Keratinocyte (primary cell): ENCODE data around the gene ARL15.

ENCODE experiments used
- EZH2 ChIP-seq: IDR thresholded peaks from one replicate; pipeline ENCODE4 v1.6.1; 2012; ENCODE audit warnings: inconsistent platforms, mild to moderate bottlenecking, low read length, moderate library complexity
- TF ChIP-seq, protein P1 (sequence below), 3 experiments: IDR thresholded peaks in 1 of 3; conservative IDR thresholded peaks in 1 of 3; optimal IDR thresholded peaks in 1 of 3; 2 replicates in 2 of 3; 3 replicates in 1 of 3; pipeline versions ENCODE3 to v1.5.1; 2011; ENCODE audit warnings: low read length in 3 of 3, mild to moderate bottlenecking in 3 of 3, moderate library complexity in 2 of 3, control low read depth in 1 of 3, inconsistent platforms in 1 of 3; ENCODE audit not compliant: insufficient read depth in 2 of 3; ENCODE audit errors: extremely low read depth in 1 of 3

DNA sequence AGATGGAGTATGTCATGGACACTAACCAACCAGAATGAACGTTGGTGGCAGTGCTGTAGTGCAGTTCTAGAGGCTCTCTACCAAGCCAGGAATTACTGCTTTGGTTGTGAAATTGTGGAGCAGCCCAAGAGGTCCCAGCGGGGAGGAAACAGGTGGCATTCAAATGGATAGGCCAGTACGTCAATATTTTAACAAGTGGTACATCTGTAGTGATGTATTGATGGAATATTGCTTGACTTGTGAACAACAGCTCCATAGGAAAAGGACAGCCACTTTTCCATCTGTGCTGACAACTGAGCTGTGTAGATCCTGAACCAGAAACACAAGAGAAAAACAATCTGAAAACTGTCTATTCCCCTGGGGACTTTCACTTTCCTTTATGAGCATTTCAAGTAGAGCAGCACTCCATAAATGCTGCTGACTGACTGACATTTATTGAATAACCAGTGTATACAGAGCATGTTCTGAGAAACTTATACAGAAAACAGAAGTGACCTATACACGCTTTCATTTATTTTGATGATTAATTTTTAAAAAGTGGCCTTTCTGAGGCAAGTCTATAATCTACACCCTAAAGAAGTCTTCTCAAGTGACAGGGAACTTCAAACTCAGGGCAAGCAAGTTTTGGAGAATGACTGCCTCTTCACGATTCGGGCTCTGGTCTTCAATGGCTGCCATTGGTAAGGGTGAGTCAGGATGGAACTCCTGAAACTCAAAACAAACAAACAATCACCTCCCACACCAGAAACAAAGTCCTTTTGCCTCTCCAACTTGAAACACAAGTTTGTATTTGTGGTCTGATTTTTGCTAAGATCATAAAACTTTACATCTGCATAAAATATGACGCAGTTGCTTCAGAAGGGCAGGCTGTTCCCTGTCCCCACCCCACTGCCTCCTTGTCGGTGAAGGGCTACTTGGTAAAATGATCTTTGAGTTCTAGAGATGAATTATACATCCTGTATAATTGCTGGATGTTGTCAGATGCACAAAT lies 387.6 kb downstream of the ARL15 start:
- TF ChIP-seq, protein P1, sequence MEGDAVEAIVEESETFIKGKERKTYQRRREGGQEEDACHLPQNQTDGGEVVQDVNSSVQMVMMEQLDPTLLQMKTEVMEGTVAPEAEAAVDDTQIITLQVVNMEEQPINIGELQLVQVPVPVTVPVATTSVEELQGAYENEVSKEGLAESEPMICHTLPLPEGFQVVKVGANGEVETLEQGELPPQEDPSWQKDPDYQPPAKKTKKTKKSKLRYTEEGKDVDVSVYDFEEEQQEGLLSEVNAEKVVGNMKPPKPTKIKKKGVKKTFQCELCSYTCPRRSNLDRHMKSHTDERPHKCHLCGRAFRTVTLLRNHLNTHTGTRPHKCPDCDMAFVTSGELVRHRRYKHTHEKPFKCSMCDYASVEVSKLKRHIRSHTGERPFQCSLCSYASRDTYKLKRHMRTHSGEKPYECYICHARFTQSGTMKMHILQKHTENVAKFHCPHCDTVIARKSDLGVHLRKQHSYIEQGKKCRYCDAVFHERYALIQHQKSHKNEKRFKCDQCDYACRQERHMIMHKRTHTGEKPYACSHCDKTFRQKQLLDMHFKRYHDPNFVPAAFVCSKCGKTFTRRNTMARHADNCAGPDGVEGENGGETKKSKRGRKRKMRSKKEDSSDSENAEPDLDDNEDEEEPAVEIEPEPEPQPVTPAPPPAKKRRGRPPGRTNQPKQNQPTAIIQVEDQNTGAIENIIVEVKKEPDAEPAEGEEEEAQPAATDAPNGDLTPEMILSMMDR (optimal IDR thresholded peaks at IDR 0.05 in 1 of 3, IDR thresholded peaks at IDR 0.05 in 1 of 3, conservative IDR thresholded peaks at IDR 0.05 in 1 of 3; ENCODE audit: extremely low read depth in 1 of 3, insufficient read depth in 2 of 3, low read length in 3 of 3), result no peak
- no peak for TF ChIP-seq EZH2
